Neural progenitor cell (in vitro differentiated cells): ENCODE data around the gene MPRIP. TPM values are rescaled to one million over a fixed set of nuclear protein-coding genes. Genes with fewer than 3 reads are reported as not detected.

Experiments used
- DNase-seq: peaks from one replicate; pipeline ENCODE4 v3.0.0-alpha.2; 2016; ENCODE audit warnings: low spot score
- H2AFZ ChIP-seq: fragments of 200-600 bp; sonication (generic); replicated peaks from 2 replicates; pipeline ENCODE4 v1.6.1; 2016; ENCODE audit warnings: antibody characterized with exemption
- H3F3A ChIP-seq: fragments of 200-600 bp; sonication (generic); 2 replicates; pipeline ENCODE4 v1.6.1; 2016; ENCODE audit warnings: antibody characterized with exemption, low read depth
- H3K27ac ChIP-seq: fragments of 200-600 bp; sonication (generic); 2 replicates; pipeline ENCODE4 v1.5.1; 2016; ENCODE audit warnings: mild to moderate bottlenecking
- H3K27me3 ChIP-seq: fragments of 200-600 bp; sonication (generic); 2 replicates; pipeline ENCODE4 v1.6.1; 2016; ENCODE audit warnings: mild to moderate bottlenecking, moderate library complexity
- H3K36me3 ChIP-seq: fragments of 200-600 bp; sonication (generic); 2 replicates; pipeline ENCODE4 v1.5.1; 2016
- H3K4me1 ChIP-seq: fragments of 200-600 bp; sonication (generic); 2 replicates; pipeline ENCODE4 v1.6.1; 2016; ENCODE audit warnings: mixed run types
- H3K4me2 ChIP-seq: fragments of 200-600 bp; sonication (generic); 2 replicates; pipeline ENCODE4 v1.6.1; 2016
- H3K4me3 ChIP-seq: fragments of 200-600 bp; sonication (generic); 2 replicates; pipeline ENCODE4 v1.5.1; 2016
- H3K79me2 ChIP-seq: fragments of 200-600 bp; sonication (generic); 2 replicates; pipeline ENCODE4 v1.6.1; 2016; ENCODE audit warnings: low read depth
- H3K9ac ChIP-seq: fragments of 200-600 bp; sonication (generic); 2 replicates; pipeline ENCODE4 v1.6.1; 2016
- H3K9me3 ChIP-seq: fragments of 200-600 bp; sonication (generic); 2 replicates; pipeline ENCODE4 v1.5.1; 2016; ENCODE audit warnings: low read depth
- H4K20me1 ChIP-seq: fragments of 200-600 bp; sonication (generic); 2 replicates; pipeline ENCODE4 v1.6.1; 2016; ENCODE audit warnings: low read depth
- H3K27ac Mint-ChIP-seq: 3 replicates; pipeline ENCODE4 v1.8.0; 2021; ENCODE audit warnings: mixed read lengths
- H3K27me3 Mint-ChIP-seq: 2 replicates; pipeline ENCODE4 v1.8.0; 2022; ENCODE audit warnings: low read depth, mild to moderate bottlenecking, inconsistent platforms, moderate library complexity, mixed read lengths; ENCODE audit not compliant: insufficient read depth
- H3K36me3 Mint-ChIP-seq: 3 replicates; pipeline ENCODE4 v1.8.0; 2021; ENCODE audit warnings: mixed read lengths
- H3K4me1 Mint-ChIP-seq: 3 replicates; pipeline ENCODE4 v1.8.0; 2021; ENCODE audit warnings: mixed read lengths
- H3K4me3 Mint-ChIP-seq: 3 replicates; pipeline ENCODE4 v1.8.0; 2021; ENCODE audit warnings: mild to moderate bottlenecking, moderate library complexity, mixed read lengths
- H3K9me3 Mint-ChIP-seq: 3 replicates; pipeline ENCODE4 v1.8.0; 2020; ENCODE audit warnings: mixed read lengths
- CTCF ChIP-seq: fragments of 200-600 bp; sonication (generic); IDR thresholded peaks from 2 replicates; pipeline ENCODE4 v1.5.1; 2017; ENCODE audit warnings: antibody characterized with exemption, mild to moderate bottlenecking
- EZH2 ChIP-seq: fragments of 200-600 bp; sonication (generic); IDR thresholded peaks from 2 replicates; pipeline ENCODE4 v1.6.1; 2017; ENCODE audit warnings: antibody characterized with exemption, mild to moderate bottlenecking, moderate library complexity
- EZH2phosphoT487 ChIP-seq: fragments of 200-600 bp; sonication (generic); IDR thresholded peaks from 2 replicates; pipeline ENCODE4 v1.6.1; 2017; ENCODE audit warnings: antibody characterized with exemption
- total RNA-seq: library from RNA; depleted of rRNA; stranded (reverse); fragments of >200 nt; gene quantifications from 2 replicates; pipeline ENCODE4 v1.2.3, GENCODE V29; 2015; ENCODE audit warnings: low replicate concordance

The MPRIP gene
- total RNA-seq, 1 donor from 2014 or later = 42.1 TPM

GRCh38 chr17:17060001-17060922 lies 18.0 kb downstream of the MPRIP start:
- H3F3A ChIP-seq = no peaks in the 10 kb centered on the region
- Mint-ChIP-seq H3K27me3 (peaks cover 2% of the 10 kb centered on the region), H3K4me3 (no peak overlapping the region), H3K27ac (no peak overlapping the region), H3K36me3 (peaks cover 17% of the 10 kb centered on the region), H3K9me3 (no peaks in the 10 kb centered on the region), H3K4me1 (peaks cover 13% of the 10 kb centered on the region)
- H3K4me1 ChIP-seq = peaks cover 1% of the 10 kb centered on the region
- peaks cover 74% of the 10 kb centered on the region for H4K20me1 ChIP-seq
- H3K79me2 ChIP-seq = peaks cover 76% of the 10 kb centered on the region
- no peak overlapping the region for H3K4me3 ChIP-seq
- no peaks in the 10 kb centered on the region for H3K27me3 ChIP-seq
- TF ChIP-seq CTCF = no peak
- no peak for TF ChIP-seq EZH2phosphoT487
- TF ChIP-seq EZH2 = no peak
- H2AFZ ChIP-seq = no peak overlapping the region
- H3K27ac ChIP-seq = no peak overlapping the region
- DNase-seq = no peak
- no peaks in the 10 kb centered on the region for H3K9me3 ChIP-seq
- no peak overlapping the region for H3K9ac ChIP-seq
- no peak overlapping the region for H3K4me2 ChIP-seq
- no peaks in the 10 kb centered on the region for H3K36me3 ChIP-seq

- H3K9me3 ChIP-seq = no peaks in the 10 kb centered on the region
- peaks cover 17% of the 10 kb centered on the region for H3K36me3 Mint-ChIP-seq
- TF ChIP-seq EZH2 = no peak
- no peak for TF ChIP-seq EZH2phosphoT487
- no peak for TF ChIP-seq CTCF
- H3K27me3 ChIP-seq = no peaks in the 10 kb centered on the region
- H3K27ac ChIP-seq = no peak overlapping the region
- no peak for DNase-seq
- no peak overlapping the region for H3K9ac ChIP-seq
- H3K9me3 Mint-ChIP-seq = no peaks in the 10 kb centered on the region
- H3K36me3 ChIP-seq = no peaks in the 10 kb centered on the region
- H4K20me1 ChIP-seq = peaks cover 67% of the 10 kb centered on the region
- no peak overlapping the region for H2AFZ ChIP-seq
- H3K4me3 ChIP-seq = no peak overlapping the region
- no peak overlapping the region for H3K27ac Mint-ChIP-seq
- H3K79me2 ChIP-seq = peaks cover 78% of the 10 kb centered on the region
- no peaks in the 10 kb centered on the region for H3K4me1 ChIP-seq
- no peak overlapping the region for H3K4me3 Mint-ChIP-seq
- peaks cover 8% of the 10 kb centered on the region for H3K4me1 Mint-ChIP-seq
- H3K27me3 Mint-ChIP-seq = peaks cover 2% of the 10 kb centered on the region
- no peak overlapping the region for H3K4me2 ChIP-seq
- H3F3A ChIP-seq = no peaks in the 10 kb centered on the region
These were observed 18.7 kb downstream of the MPRIP start for GRCh38 chr17:17060930-17061329.

DNA sequence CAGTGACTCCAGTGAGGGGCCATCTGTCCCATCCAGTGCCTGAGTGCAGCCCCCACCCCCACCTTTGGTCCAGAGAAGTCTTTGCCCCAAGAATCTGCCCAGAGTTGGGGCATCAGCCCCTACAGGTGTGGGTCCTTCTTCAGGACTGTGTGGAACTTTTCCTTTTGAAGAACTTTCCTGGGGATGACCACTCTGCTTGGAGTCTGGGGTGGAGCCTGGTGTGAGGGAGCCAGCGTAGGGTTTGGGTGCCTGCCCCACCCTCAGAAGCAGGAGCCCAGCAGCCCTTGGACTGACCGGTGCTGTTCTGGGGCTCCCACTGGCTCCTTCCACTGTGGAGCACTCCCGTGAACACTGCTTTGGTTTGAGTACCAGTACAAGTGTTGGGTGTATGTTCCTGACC lies 19.3 kb downstream of the MPRIP start:
- Mint-ChIP-seq H3K4me1 (peaks cover 4% of the 10 kb centered on the region), H3K27me3 (peaks cover 2% of the 10 kb centered on the region), H3K27ac (no peak overlapping the region), H3K9me3 (no peaks in the 10 kb centered on the region), H3K4me3 (no peak overlapping the region), H3K36me3 (peaks cover 19% of the 10 kb centered on the region)
- H3K27me3 ChIP-seq = no peaks in the 10 kb centered on the region
- no peak overlapping the region for H3K4me3 ChIP-seq
- peaks cover 77% of the 10 kb centered on the region for H3K79me2 ChIP-seq
- DNase-seq = no peak
- H2AFZ ChIP-seq = no peak overlapping the region
- no peaks in the 10 kb centered on the region for H3F3A ChIP-seq
- peaks cover 62% of the 10 kb centered on the region for H4K20me1 ChIP-seq
- H3K4me2 ChIP-seq = no peak overlapping the region
- no peaks in the 10 kb centered on the region for H3K9me3 ChIP-seq
- no peaks in the 10 kb centered on the region for H3K36me3 ChIP-seq
- H3K27ac ChIP-seq = no peak overlapping the region
- no peak overlapping the region for H3K9ac ChIP-seq
- TF ChIP-seq EZH2phosphoT487 (no peak), CTCF (no peak), EZH2 (no peak)
- no peaks in the 10 kb centered on the region for H3K4me1 ChIP-seq
